ENCODE results near the gene GOT2. TPM values are rescaled to one million over a fixed set of nuclear protein-coding genes. Genes with fewer than 3 reads are reported as not detected.

GOT2 gene
- total and polyA plus RNA-seq, 2 experiments from 2014 or later, result 46.5 to 87.9 TPM

- Histone ChIP-seq H3K4me3 (no peak overlapping the region), H3K27me3 (replicated peaks; ENCODE audit: insufficient read depth) (no peaks in the 10 kb centered on the region), H4K20me1 (ENCODE audit: insufficient read depth) (peaks cover 6% of the 10 kb centered on the region; the same call in 1 of the 2 replicates), H3K9ac (no peak overlapping the region), H3K4me2 (ENCODE audit: unreplicated experiment) (no peak overlapping the region), H3K36me3 (ENCODE audit: low read depth) (no peaks in the 10 kb centered on the region), H3K4me1 (ENCODE audit: insufficient read depth) (peaks cover 5% of the 10 kb centered on the region; the same call in 1 of the 2 replicates), H3K27ac (no peak overlapping the region), H2AFZ (no peak overlapping the region), H3K9me2 (ENCODE audit: insufficient read depth) (no peaks in the 10 kb centered on the region), H3K79me2 (ENCODE audit: insufficient read depth) (peaks cover 74% of the 10 kb centered on the region), H3K9me3 (ENCODE audit: low read depth) (no peaks in the 10 kb centered on the region), H3F3A (ENCODE audit: insufficient read depth) (no peaks in the 10 kb centered on the region)
- 88 to 92% methylated on average over 9 of the region's 9 CpGs for WGBS, 2 experiments (ENCODE audit: low coverage in 1 of 2, low lambda C conversion rate in 2 of 2, missing lambda C conversion rate in 2 of 2)
- DNase-seq, result no peak
- in situ Hi-C loops (cut with MboI), result no loop called here
- TF ChIP-seq EZH2 (IDR thresholded peaks at IDR 0.05; ENCODE audit: insufficient read depth, poor library complexity, severe bottlenecking), result no peak
- no peak for TF ChIP-seq EZH2phosphoT487 (IDR thresholded peaks at IDR 0.05; ENCODE audit: insufficient read depth, low read depth)
Observed at GRCh38 chr16:58727796-58728568, 6.1 kb downstream of the GOT2 start.

DNA sequence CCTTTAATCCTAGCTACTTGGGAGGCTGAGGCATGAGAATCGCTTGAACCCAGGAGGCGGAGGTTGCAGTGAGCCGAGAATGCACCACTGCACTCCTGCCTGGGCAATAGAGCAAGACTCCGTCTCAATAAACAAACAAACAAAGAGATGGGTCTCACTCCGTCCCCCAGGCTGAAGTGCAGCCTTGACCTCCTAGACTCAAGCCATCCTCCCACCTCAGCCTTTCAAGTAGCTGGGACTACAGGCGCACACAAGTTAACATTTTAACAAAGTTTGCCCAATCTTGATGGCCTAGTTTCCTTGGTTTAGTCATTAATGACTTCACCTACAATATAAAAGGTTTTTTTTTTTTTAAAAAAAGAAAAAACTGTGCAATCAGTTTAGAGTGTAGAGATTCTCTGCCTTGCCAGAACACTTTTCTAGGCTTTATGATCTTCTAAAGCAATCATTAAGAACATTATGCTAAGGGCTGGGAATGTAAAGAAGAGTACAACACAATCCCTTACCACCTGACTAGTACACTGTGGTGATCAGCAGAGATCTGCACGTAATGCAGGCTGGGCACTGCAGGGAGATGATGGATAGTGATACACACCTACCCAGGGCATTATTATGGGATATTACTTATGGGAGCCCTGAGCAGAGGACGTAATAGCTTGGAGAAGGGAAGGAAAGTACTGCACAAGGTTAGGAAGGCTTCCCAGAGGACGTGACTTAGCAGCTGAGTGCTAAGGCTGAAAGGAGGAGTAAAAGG lies 6.9 kb downstream of the GOT2 start:
- Histone ChIP-seq H3K27ac (no peak overlapping the region), H3K9me2 (ENCODE audit: insufficient read depth) (no peaks in the 10 kb centered on the region), H4K20me1 (ENCODE audit: insufficient read depth) (peaks cover 6% of the 10 kb centered on the region; the same call in 1 of the 2 replicates), H3K4me3 (no peak overlapping the region), H3K4me1 (ENCODE audit: insufficient read depth) (no peaks in the 10 kb centered on the region; the same call in 1 of the 2 replicates), H3K36me3 (ENCODE audit: low read depth) (no peaks in the 10 kb centered on the region; the same call in 1 of the 2 replicates), H3K27me3 (replicated peaks; ENCODE audit: insufficient read depth) (no peaks in the 10 kb centered on the region), H3K9ac (no peak overlapping the region), H2AFZ (no peak overlapping the region), H3K4me2 (ENCODE audit: unreplicated experiment) (no peak overlapping the region), H3K79me2 (ENCODE audit: insufficient read depth) (peaks cover 66% of the 10 kb centered on the region), H3F3A (ENCODE audit: insufficient read depth) (no peaks in the 10 kb centered on the region), H3K9me3 (ENCODE audit: low read depth) (no peaks in the 10 kb centered on the region)
- no peak for TF ChIP-seq EZH2phosphoT487 (IDR thresholded peaks at IDR 0.05; ENCODE audit: insufficient read depth, low read depth)
- no peak for TF ChIP-seq EZH2 (IDR thresholded peaks at IDR 0.05; ENCODE audit: insufficient read depth, poor library complexity, severe bottlenecking)
- in situ Hi-C loops (cut with MboI), result no loop called here
- 86 to 88% methylated on average over 9 of the region's 9 CpGs for WGBS, 2 experiments (ENCODE audit: low coverage in 1 of 2, low lambda C conversion rate in 2 of 2, missing lambda C conversion rate in 2 of 2)
- peak; percentile 2 for DNase-seq

DNA sequence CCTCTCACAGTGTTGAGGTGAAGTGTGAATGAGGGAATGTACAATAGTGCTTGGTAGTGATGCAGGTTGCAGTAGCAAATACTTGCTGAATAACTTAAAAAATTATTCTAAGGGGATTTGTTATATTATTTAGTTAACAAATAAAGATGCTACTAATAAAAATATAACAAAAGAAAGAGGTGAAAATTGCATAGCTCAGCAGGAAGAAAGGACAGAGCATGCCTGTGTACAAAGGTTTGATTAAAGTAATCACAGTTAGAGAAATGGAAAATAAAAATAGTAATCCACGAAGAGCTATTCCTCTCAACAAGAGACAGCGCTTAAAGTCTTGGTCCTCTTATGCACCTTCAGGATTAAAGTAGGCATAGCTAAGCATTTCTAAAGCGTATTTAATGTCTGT lies 11.0 kb downstream of the GOT2 start:
- Histone ChIP-seq H3K4me1 (ENCODE audit: insufficient read depth) (no peaks in the 10 kb centered on the region), H3K9me2 (ENCODE audit: insufficient read depth) (no peaks in the 10 kb centered on the region), H4K20me1 (ENCODE audit: insufficient read depth) (peaks cover 3% of the 10 kb centered on the region; the same call in 1 of the 2 replicates), H2AFZ (no peak overlapping the region), H3K27me3 (replicated peaks; ENCODE audit: insufficient read depth) (no peaks in the 10 kb centered on the region), H3K4me3 (no peak overlapping the region), H3K9ac (no peak overlapping the region), H3K27ac (no peak overlapping the region), H3K9me3 (ENCODE audit: low read depth) (no peaks in the 10 kb centered on the region), H3K36me3 (ENCODE audit: low read depth) (peaks cover 11% of the 10 kb centered on the region), H3F3A (ENCODE audit: insufficient read depth) (no peaks in the 10 kb centered on the region), H3K79me2 (ENCODE audit: insufficient read depth) (peaks cover 25% of the 10 kb centered on the region), H3K4me2 (ENCODE audit: unreplicated experiment) (no peak overlapping the region)
- in situ Hi-C loops (cut with MboI), result no loop called here
- no peak for DNase-seq
- WGBS, 2 experiments (ENCODE audit: low coverage in 1 of 2, low lambda C conversion rate in 2 of 2, missing lambda C conversion rate in 2 of 2), result 64 to 65% methylated on average over 3 of the region's 3 CpGs
- TF ChIP-seq EZH2 (IDR thresholded peaks at IDR 0.05; ENCODE audit: insufficient read depth, poor library complexity, severe bottlenecking) (no peak), EZH2phosphoT487 (IDR thresholded peaks at IDR 0.05; ENCODE audit: insufficient read depth, low read depth) (no peak)

GRCh38 chr16:58717994-58718393 lies 16.1 kb downstream of the GOT2 start:
- Histone ChIP-seq H3K9me2 (ENCODE audit: insufficient read depth) (no peaks in the 10 kb centered on the region), H3K9ac (no peak overlapping the region), H3F3A (ENCODE audit: insufficient read depth) (no peaks in the 10 kb centered on the region), H3K79me2 (ENCODE audit: insufficient read depth) (no peaks in the 10 kb centered on the region), H3K4me3 (no peak overlapping the region), H2AFZ (no peak overlapping the region), H3K9me3 (ENCODE audit: low read depth) (no peaks in the 10 kb centered on the region), H3K4me1 (ENCODE audit: insufficient read depth) (no peaks in the 10 kb centered on the region), H3K4me2 (ENCODE audit: unreplicated experiment) (no peak overlapping the region), H4K20me1 (ENCODE audit: insufficient read depth) (no peaks in the 10 kb centered on the region), H3K27me3 (replicated peaks; ENCODE audit: insufficient read depth) (no peaks in the 10 kb centered on the region), H3K27ac (no peak overlapping the region), H3K36me3 (ENCODE audit: low read depth) (peaks cover 33% of the 10 kb centered on the region)
- 95 to 96% methylated on average over 13 of the region's 13 CpGs for WGBS, 2 experiments (ENCODE audit: low coverage in 1 of 2, low lambda C conversion rate in 2 of 2, missing lambda C conversion rate in 2 of 2)
- TF ChIP-seq EZH2phosphoT487 (IDR thresholded peaks at IDR 0.05; ENCODE audit: insufficient read depth, low read depth) (no peak), EZH2 (IDR thresholded peaks at IDR 0.05; ENCODE audit: insufficient read depth, poor library complexity, severe bottlenecking) (no peak)
- DNase-seq, result no peak
- in situ Hi-C loops (cut with MboI), result no loop called here

All from GM23248 (cell line).